Measurements from ENCODE around the gene MYOM1. TPM values are rescaled to one million over a fixed set of nuclear protein-coding genes. Genes with fewer than 3 reads are reported as not detected.
A peak's percentile ranks its signal among the peaks of the same experiment; 100 is the strongest.
"Not testable (repeated sequence)": the region's sequence is repeated elsewhere in the genome, so short reads cannot be mapped to it uniquely, and the experiment has no call there.

Gene MYOM1
- total RNA-seq, 1 donor from 2014 or later, result 661 TPM

DNA sequence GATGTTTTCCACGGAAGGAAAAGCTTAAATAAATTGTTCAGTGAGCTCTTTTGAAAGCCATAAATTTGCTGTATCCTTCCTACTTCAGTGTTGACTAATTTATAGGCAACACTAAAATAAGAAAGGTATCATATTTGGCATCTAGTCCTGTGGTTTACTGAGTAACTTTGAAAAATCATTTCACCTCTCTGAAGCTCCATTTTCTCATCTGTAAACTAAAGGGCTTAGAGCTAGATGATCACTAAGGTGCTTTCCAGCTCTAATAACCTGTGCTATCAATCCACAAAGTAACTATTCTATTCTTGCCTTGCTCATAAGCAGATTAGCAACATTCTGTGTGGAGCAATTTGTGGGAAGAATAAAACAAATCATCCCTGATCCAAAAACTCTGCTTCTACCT is 3.6 kb upstream of the MYOM1 start:
- no peaks in the 10 kb centered on the region for H3K9me3 ChIP-seq (ENCODE audit: control insufficient read depth in 3 of 3, low read length in 3 of 3)
- no peaks in the 10 kb centered on the region for H3K27me3 ChIP-seq (ENCODE audit: control insufficient read depth in 3 of 3, insufficient read depth in 3 of 3, low read length in 3 of 3)
- H3K4me3 ChIP-seq (ENCODE audit: low read length in 3 of 3), result no peak overlapping the region
- H3K9ac ChIP-seq (ENCODE audit: low read depth in 1 of 3, low read length in 3 of 3), result no peak overlapping the region
- H3K27ac ChIP-seq (ENCODE audit: low read depth, low read length), result no peak overlapping the region
- H3K36me3 ChIP-seq (ENCODE audit: control insufficient read depth in 3 of 3, insufficient read depth in 3 of 3, low read length in 3 of 3), result no peaks in the 10 kb centered on the region
- H3K4me1 ChIP-seq (ENCODE audit: control insufficient read depth in 3 of 3, insufficient read depth in 3 of 3, low read length in 3 of 3), result peaks cover 10 to 18% (median 13%) of the 10 kb centered on the region in 3 donors

DNA sequence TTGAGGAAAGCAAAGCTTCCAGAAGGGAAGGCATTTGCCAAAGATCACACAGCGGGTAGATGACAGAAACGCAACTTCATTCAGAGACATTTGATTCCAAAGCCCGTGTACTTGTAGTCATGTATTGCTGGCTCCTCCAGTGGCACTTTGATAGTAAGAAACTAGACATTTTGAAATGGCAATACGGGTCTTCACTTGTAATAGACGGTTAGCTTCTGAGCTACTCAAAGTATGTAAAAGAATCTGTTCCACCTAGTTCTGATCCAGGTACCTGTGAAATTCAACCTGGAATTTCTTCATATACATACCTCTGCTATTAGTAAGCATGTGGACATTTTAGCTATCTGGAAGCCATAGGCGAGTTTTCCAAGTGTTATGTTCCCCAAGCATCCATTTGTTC is 1.7 kb upstream of the MYOM1 start:
- Histone ChIP-seq H3K4me1 (ENCODE audit: control insufficient read depth in 3 of 3, insufficient read depth in 3 of 3, low read length in 3 of 3) (peaks cover 15 to 30% (median 22%) of the 10 kb centered on the region in 3 donors), H3K27me3 (ENCODE audit: control insufficient read depth in 3 of 3, insufficient read depth in 3 of 3, low read length in 3 of 3) (no peaks in the 10 kb centered on the region), H3K27ac (ENCODE audit: low read depth, low read length) (peak overlapping the region; percentile 98), H3K36me3 (ENCODE audit: control insufficient read depth in 3 of 3, insufficient read depth in 3 of 3, low read length in 3 of 3) (peaks cover 4 to 7% (median 4%) of the 10 kb centered on the region in 3 donors), H3K9me3 (ENCODE audit: control insufficient read depth in 3 of 3, low read length in 3 of 3) (no peaks in the 10 kb centered on the region), H3K4me3 (ENCODE audit: low read length in 3 of 3) (no peak overlapping the region), H3K9ac (ENCODE audit: low read depth in 1 of 3, low read length in 3 of 3) (no peak overlapping the region)

DNA sequence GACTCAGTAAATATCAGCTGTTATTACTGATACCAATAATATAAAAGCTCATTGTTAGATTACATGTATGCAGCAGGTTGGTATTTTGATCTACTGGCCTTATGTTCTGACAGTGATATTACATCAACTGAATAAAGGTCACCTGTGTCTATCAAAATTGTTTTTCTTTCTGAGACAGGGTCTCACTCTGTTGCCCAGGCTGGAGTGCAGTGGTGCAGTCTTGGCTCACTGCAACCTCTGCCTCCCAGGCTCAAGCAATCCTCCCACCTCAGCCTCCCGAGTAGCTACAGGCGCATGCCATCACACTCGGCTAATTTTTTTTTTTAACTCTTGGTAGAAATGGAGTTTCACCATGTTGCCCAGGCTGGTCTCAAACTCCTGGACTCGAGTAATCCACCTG is 1.1 kb upstream of the MYOM1 start:
- Histone ChIP-seq H3K27ac (ENCODE audit: low read depth, low read length) (peak overlapping the region; percentile 98), H3K4me1 (ENCODE audit: control insufficient read depth in 3 of 3, insufficient read depth in 3 of 3, low read length in 3 of 3) (peaks cover 19 to 33% (median 27%) of the 10 kb centered on the region in 3 donors), H3K36me3 (ENCODE audit: control insufficient read depth in 3 of 3, insufficient read depth in 3 of 3, low read length in 3 of 3) (peaks cover 7 to 11% (median 8%) of the 10 kb centered on the region in 3 donors)
- H3K9me3 ChIP-seq (ENCODE audit: control insufficient read depth in 3 of 3, low read length in 3 of 3); H3K4me3 ChIP-seq (ENCODE audit: low read length in 3 of 3); H3K27me3 ChIP-seq (ENCODE audit: control insufficient read depth in 3 of 3, insufficient read depth in 3 of 3, low read length in 3 of 3); H3K9ac ChIP-seq (ENCODE audit: low read depth in 1 of 3, low read length in 3 of 3): not testable (repeated sequence)

DNA sequence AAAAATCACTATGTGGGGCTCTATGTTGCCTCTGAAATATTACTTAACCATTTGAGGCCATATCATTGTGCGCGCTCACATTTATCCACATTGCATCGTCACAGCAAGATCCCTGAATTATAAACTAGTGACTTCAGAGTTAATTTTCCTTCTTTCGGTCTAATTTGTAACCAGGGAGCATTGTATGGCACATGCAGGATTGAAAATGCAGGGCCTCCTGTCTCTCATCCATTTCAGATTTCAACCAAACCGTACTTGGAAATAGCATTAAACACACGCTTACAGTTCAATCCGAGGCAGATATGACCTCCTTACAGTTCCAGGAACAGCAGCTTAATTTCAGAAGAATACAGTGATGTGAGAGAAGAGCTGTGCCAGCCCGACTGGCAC is 532 bp downstream of the MYOM1 start:
- peaks cover 30 to 39% (median 38%) of the 10 kb centered on the region in 3 donors for H3K4me1 ChIP-seq (ENCODE audit: control insufficient read depth in 3 of 3, insufficient read depth in 3 of 3, low read length in 3 of 3)
- H3K36me3 ChIP-seq (ENCODE audit: control insufficient read depth in 3 of 3, insufficient read depth in 3 of 3, low read length in 3 of 3), result peaks cover 13 to 22% (median 20%) of the 10 kb centered on the region in 3 donors
- H3K27ac ChIP-seq (ENCODE audit: low read depth, low read length), result peak overlapping the region; percentile 98
- H3K9ac ChIP-seq (ENCODE audit: low read depth in 1 of 3, low read length in 3 of 3), result peak overlapping the region; percentile 95
- H3K4me3 ChIP-seq (ENCODE audit: low read length in 3 of 3), result peak overlapping the region; percentile 71 to 93 (median 77)
- no peaks in the 10 kb centered on the region for H3K9me3 ChIP-seq (ENCODE audit: control insufficient read depth in 3 of 3, low read length in 3 of 3)
- no peaks in the 10 kb centered on the region for H3K27me3 ChIP-seq (ENCODE audit: control insufficient read depth in 3 of 3, insufficient read depth in 3 of 3, low read length in 3 of 3)

DNA sequence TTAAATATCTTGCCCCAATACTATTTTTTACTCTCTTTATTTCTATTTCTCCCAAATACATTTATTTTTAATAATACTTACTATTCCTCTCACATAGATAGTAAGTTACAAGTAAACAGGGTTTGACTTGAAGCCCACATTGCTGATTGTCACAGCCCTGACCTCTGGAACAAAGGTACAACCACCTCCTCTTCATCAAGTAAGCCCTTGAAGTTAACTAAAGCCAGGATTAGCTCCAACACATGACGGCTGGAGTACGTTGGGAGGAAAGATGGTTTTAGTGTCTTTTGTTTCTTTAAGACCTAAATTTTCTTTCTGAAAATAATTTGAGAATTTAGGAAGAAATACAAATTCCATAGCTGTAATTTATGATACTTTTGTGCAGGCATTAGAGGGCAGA is 949 bp downstream of the MYOM1 start:
- Histone ChIP-seq H3K9ac (ENCODE audit: low read depth in 1 of 3, low read length in 3 of 3) (peak overlapping the region; percentile 95), H3K27ac (ENCODE audit: low read depth, low read length) (peak overlapping the region; percentile 98), H3K36me3 (ENCODE audit: control insufficient read depth in 3 of 3, insufficient read depth in 3 of 3, low read length in 3 of 3) (peaks cover 13 to 25% (median 23%) of the 10 kb centered on the region in 3 donors), H3K9me3 (ENCODE audit: control insufficient read depth in 3 of 3, low read length in 3 of 3) (no peaks in the 10 kb centered on the region), H3K27me3 (ENCODE audit: control insufficient read depth in 3 of 3, insufficient read depth in 3 of 3, low read length in 3 of 3) (no peaks in the 10 kb centered on the region), H3K4me3 (ENCODE audit: low read length in 3 of 3) (peak overlapping the region; percentile 71 to 93 (median 77)), H3K4me1 (ENCODE audit: control insufficient read depth in 3 of 3, insufficient read depth in 3 of 3, low read length in 3 of 3) (peaks cover 32 to 44% (median 40%) of the 10 kb centered on the region in 3 donors)

DNA sequence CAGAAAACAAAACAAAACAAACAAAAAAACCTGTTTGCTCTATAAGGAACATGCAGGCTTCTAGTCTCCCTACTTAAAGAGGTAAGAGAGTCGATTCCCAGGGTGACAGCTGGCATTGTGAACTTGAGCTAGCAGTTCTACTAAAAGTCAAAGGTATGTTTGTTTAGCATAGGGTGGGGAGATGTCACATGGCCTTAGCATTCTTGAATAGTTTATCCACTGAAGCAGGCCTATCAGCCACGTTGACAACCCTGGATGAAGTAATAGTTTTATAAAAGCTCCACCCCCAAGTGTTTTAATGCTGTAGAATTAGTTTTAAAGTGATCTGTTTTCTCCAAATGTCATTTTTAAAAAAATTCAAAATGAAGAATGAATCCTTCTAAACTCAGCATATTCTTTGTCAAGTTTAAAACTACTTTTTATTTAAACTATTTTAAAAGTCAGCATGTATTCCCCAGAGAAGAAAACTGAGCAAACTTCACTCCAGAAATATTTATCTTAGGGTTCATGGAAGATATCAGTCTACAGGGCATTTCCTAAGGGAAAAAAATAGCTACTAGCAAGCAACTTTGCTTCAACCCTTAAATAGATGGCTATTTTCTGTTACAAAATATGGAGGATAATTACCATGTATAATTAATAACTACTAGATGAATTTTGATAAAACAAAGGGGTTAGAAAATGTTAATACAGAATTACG is 1.7 kb downstream of the MYOM1 start:
- Histone ChIP-seq H3K27ac (ENCODE audit: low read depth, low read length) (peak overlapping the region; percentile 98), H3K27me3 (ENCODE audit: control insufficient read depth in 3 of 3, insufficient read depth in 3 of 3, low read length in 3 of 3) (no peaks in the 10 kb centered on the region), H3K9ac (ENCODE audit: low read depth in 1 of 3, low read length in 3 of 3) (peak overlapping the region; percentile 95), H3K36me3 (ENCODE audit: control insufficient read depth in 3 of 3, insufficient read depth in 3 of 3, low read length in 3 of 3) (peaks cover 18 to 29% (median 26%) of the 10 kb centered on the region in 3 donors), H3K4me1 (ENCODE audit: control insufficient read depth in 3 of 3, insufficient read depth in 3 of 3, low read length in 3 of 3) (peaks cover 40 to 48% (median 47%) of the 10 kb centered on the region in 3 donors), H3K9me3 (ENCODE audit: control insufficient read depth in 3 of 3, low read length in 3 of 3) (no peaks in the 10 kb centered on the region), H3K4me3 (ENCODE audit: low read length in 3 of 3) (peak overlapping the region; percentile 71 to 93 (median 77))

DNA sequence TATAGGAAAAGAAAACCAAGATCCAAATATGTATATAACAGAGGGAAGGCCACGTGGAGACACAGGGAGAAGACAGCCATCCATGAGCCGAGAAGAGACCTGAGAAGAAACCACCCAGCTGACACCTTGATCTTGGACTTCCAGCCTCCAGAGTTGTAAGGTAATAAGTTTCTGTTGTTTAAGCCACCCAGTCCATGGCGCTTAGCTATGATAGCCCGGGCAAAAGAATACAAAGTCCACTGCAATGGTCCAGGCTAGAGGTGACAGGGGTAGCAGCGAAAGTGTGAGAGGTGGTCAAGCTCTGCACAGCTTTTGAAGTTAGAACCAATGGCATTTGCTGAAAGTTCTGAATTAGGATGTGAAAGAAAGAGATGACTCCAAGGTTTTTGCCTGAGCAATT is 2.8 kb downstream of the MYOM1 start:
- Histone ChIP-seq H3K4me3 (ENCODE audit: low read length in 3 of 3) (peak overlapping the region; percentile 71 to 93 (median 77)), H3K27ac (ENCODE audit: low read depth, low read length) (peak overlapping the region; percentile 98), H3K4me1 (ENCODE audit: control insufficient read depth in 3 of 3, insufficient read depth in 3 of 3, low read length in 3 of 3) (peaks cover 44 to 55% (median 53%) of the 10 kb centered on the region in 3 donors), H3K9me3 (ENCODE audit: control insufficient read depth in 3 of 3, low read length in 3 of 3) (no peaks in the 10 kb centered on the region), H3K36me3 (ENCODE audit: control insufficient read depth in 3 of 3, insufficient read depth in 3 of 3, low read length in 3 of 3) (peaks cover 20 to 31% (median 29%) of the 10 kb centered on the region in 3 donors), H3K27me3 (ENCODE audit: control insufficient read depth in 3 of 3, insufficient read depth in 3 of 3, low read length in 3 of 3) (no peaks in the 10 kb centered on the region), H3K9ac (ENCODE audit: low read depth in 1 of 3, low read length in 3 of 3) (peak overlapping the region in 2 of 3 donors; percentile 26 to 95)

DNA sequence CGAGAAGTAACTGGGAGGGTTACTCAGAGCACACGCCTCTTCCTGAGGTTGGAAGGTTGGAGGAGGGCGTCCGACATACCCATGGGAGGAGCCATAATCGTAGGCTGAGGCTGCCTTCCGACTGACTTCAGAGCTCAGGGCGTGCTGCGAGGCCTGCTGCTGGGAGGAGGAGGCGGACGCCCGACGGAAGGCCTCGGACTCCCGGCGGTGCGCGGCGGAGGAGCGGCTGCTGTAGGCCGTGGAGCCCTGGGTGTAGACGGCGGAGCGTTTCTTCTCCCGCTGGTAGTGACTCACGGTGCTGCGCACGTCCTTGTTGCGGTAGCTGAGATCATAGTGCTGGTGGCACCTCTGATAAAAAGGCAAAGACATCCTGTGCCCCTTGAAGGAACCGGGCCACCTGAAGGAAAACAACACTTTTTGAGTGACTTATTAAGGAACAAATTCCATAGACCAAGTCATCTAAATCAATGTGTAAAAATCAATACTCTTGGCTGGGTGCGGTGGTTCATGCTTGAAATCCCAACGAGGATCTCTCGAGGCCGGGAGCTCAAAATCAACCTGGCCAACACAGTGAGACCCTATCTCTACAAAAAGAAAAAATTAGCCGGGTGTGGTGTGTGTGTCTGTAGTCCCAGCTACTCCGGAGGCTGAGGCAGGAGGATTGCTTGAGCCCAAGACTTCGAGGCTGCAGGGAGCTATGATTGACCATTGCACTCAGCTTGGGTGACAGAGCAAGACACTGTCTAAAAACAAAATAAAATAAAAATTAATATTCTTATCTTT is 4.7 kb downstream of the MYOM1 start:
- Histone ChIP-seq H3K4me3 (ENCODE audit: low read length in 3 of 3) (peak overlapping the region in 2 of 3 donors; percentile 42 to 51), H3K4me1 (ENCODE audit: control insufficient read depth in 3 of 3, insufficient read depth in 3 of 3, low read length in 3 of 3) (peaks cover 44 to 55% (median 46%) of the 10 kb centered on the region in 3 donors), H3K36me3 (ENCODE audit: control insufficient read depth in 3 of 3, insufficient read depth in 3 of 3, low read length in 3 of 3) (peaks cover 20 to 35% (median 32%) of the 10 kb centered on the region in 3 donors), H3K27me3 (ENCODE audit: control insufficient read depth in 3 of 3, insufficient read depth in 3 of 3, low read length in 3 of 3) (no peaks in the 10 kb centered on the region), H3K9me3 (ENCODE audit: control insufficient read depth in 3 of 3, low read length in 3 of 3) (no peaks in the 10 kb centered on the region), H3K27ac (ENCODE audit: low read depth, low read length) (peak overlapping the region; percentile 34), H3K9ac (ENCODE audit: low read depth in 1 of 3, low read length in 3 of 3) (peak overlapping the region in 1 of 3 donors; percentile 58)

DNA sequence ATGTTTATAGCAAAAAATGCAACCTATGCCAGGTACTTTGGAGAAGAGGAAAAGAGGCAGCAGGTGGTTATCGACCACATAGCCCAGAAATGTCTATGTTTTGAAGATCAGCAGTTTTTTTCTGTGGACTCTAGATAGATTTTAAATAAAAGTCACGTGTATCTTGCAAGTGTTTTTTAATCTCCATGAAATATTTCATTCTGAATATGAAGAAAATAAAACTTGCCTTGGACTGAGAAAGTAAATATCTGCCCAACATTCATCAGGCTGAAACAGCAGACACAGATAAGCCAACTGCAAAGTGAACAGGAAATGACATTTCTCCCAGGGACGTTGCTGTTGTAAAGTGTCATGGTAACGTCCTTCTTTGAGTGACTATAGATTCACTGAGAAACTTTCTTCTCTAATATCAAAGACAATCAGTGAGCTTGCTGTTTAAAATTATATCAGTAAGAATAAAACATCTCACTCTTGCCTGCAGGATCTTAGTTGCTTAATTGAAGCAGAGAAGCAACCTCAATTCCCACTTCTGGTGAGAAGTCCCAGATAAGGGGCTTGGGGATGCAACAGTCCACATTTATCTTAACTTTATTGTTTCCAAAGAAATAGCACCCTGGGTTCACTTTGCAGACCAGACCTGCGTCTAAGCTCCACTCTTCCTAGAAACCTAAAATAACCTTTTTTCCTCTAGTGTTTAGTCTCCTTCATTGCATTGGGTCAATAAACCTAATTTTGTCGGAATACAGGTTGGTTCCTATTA is 6.3 kb downstream of the MYOM1 start:
- H3K4me3 ChIP-seq (ENCODE audit: low read length in 3 of 3), result peak overlapping the region; percentile 46 to 55 (median 51)
- H3K4me1 ChIP-seq (ENCODE audit: control insufficient read depth in 3 of 3, insufficient read depth in 3 of 3, low read length in 3 of 3), result peaks cover 56 to 62% (median 58%) of the 10 kb centered on the region in 3 donors
- peak overlapping the region; percentile 32 to 63 (median 44) for H3K9ac ChIP-seq (ENCODE audit: low read depth in 1 of 3, low read length in 3 of 3)
- H3K36me3 ChIP-seq (ENCODE audit: control insufficient read depth in 3 of 3, insufficient read depth in 3 of 3, low read length in 3 of 3), result peaks cover 25 to 44% (median 34%) of the 10 kb centered on the region in 3 donors
- no peaks in the 10 kb centered on the region for H3K27me3 ChIP-seq (ENCODE audit: control insufficient read depth in 3 of 3, insufficient read depth in 3 of 3, low read length in 3 of 3)
- H3K27ac ChIP-seq (ENCODE audit: low read depth, low read length), result peak overlapping the region; percentile 11
- no peaks in the 10 kb centered on the region for H3K9me3 ChIP-seq (ENCODE audit: control insufficient read depth in 3 of 3, low read length in 3 of 3)
